Right atrium auricular region (tissue), 2 donors: ENCODE results near the gene GMPR2. TPM values are rescaled to one million over a fixed set of nuclear protein-coding genes. Genes with fewer than 3 reads are reported as not detected.

Experiments used
- DNase-seq: peaks from one replicate; pipeline ENCODE4 v3.0.0-alpha.2; 2019; ENCODE audit warnings: low spot score
- H3K27ac ChIP-seq, 2 donors: fragments of 200-600 bp; sonication (generic); 1 replicate in 1 of 2; 2 replicates in 1 of 2; pipeline ENCODE4 v1.5.1; 2016 to 2019
- H3K27me3 ChIP-seq, 2 donors: fragments of 200-600 bp; sonication (generic); one replicate each; pipeline versions ENCODE4 v1.5.1 to v1.6.0; 2017 to 2019
- H3K36me3 ChIP-seq: fragments of 200-600 bp; sonication (generic); one replicate; pipeline ENCODE4 v1.5.1; 2016
- H3K4me1 ChIP-seq, 2 donors: fragments of 200-600 bp; sonication (generic); one replicate each; pipeline versions ENCODE4 v1.5.1 to v1.6.0; 2017 to 2019
- H3K4me3 ChIP-seq, 2 donors: fragments of 200-600 bp; sonication (generic); 1 replicate in 1 of 2; 2 replicates in 1 of 2; pipeline ENCODE4 v1.5.1; 2017 to 2019; ENCODE audit warnings: mild to moderate bottlenecking in 1 of 2, moderate library complexity in 1 of 2
- H3K9me3 ChIP-seq, 2 donors: fragments of 200-600 bp; sonication (generic); one replicate each; pipeline ENCODE4 v1.5.1; 2019
- total RNA-seq, 2 donors: library from RNA; depleted of rRNA; stranded (reverse); fragments of >200 nt; gene quantifications; one replicate each; pipeline ENCODE4 v1.1.0, GENCODE V29; 2016
- TF ChIP-seq, protein P1 (sequence below), 2 donors: fragments of 200-600 bp; sonication (generic); IDR thresholded peaks; one replicate each; pipeline ENCODE4 v1.5.1; 2019; ENCODE audit warnings: antibody characterized with exemption in 2 of 2

Gene GMPR2
- total RNA-seq, 2 donors from 2014 or later = 28.1 to 31.7 TPM

DNA sequence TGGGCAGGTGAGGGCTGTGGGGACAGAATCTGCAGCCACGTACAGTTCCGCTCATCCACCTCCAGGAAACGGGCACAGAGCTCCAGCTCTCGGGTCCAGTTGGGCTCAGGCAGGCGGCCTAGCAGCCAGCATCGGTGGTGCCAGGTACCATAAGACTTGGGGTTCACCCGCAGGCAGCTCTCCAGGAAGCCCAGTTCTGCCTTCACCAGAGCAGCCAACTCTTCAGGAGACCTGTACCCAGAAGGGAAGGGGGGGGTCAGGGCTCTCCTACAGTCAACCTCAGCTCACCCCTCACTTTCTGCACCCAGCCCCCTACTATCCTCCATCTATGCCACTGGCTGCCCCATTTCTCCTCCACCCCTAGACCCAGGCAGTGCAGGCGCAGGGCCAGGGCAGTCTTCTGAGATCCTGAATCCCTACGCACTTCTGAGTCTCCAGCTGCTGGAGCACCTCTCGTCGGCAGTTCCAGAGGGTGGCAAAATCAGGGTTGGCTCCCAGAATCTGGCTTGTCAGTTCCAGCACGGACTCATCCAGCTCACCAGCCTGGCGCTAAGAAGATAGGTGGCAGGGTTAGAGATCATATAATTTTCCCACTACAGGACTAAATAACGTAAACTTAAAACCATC is 37.3 kb downstream of the GMPR2 start:
- TF ChIP-seq, protein P1, sequence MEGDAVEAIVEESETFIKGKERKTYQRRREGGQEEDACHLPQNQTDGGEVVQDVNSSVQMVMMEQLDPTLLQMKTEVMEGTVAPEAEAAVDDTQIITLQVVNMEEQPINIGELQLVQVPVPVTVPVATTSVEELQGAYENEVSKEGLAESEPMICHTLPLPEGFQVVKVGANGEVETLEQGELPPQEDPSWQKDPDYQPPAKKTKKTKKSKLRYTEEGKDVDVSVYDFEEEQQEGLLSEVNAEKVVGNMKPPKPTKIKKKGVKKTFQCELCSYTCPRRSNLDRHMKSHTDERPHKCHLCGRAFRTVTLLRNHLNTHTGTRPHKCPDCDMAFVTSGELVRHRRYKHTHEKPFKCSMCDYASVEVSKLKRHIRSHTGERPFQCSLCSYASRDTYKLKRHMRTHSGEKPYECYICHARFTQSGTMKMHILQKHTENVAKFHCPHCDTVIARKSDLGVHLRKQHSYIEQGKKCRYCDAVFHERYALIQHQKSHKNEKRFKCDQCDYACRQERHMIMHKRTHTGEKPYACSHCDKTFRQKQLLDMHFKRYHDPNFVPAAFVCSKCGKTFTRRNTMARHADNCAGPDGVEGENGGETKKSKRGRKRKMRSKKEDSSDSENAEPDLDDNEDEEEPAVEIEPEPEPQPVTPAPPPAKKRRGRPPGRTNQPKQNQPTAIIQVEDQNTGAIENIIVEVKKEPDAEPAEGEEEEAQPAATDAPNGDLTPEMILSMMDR (IDR thresholded peaks at IDR 0.05) = no peak
- Histone ChIP-seq H3K4me1 (peaks cover 0 to 11% of the 10 kb centered on the region in 2 donors), H3K9me3 (no peaks in the 10 kb centered on the region), H3K4me3 (no peak overlapping the region), H3K36me3 (peaks cover 9% of the 10 kb centered on the region), H3K27me3 (no peaks in the 10 kb centered on the region), H3K27ac (no peak overlapping the region)
- no peak for DNase-seq

DNA sequence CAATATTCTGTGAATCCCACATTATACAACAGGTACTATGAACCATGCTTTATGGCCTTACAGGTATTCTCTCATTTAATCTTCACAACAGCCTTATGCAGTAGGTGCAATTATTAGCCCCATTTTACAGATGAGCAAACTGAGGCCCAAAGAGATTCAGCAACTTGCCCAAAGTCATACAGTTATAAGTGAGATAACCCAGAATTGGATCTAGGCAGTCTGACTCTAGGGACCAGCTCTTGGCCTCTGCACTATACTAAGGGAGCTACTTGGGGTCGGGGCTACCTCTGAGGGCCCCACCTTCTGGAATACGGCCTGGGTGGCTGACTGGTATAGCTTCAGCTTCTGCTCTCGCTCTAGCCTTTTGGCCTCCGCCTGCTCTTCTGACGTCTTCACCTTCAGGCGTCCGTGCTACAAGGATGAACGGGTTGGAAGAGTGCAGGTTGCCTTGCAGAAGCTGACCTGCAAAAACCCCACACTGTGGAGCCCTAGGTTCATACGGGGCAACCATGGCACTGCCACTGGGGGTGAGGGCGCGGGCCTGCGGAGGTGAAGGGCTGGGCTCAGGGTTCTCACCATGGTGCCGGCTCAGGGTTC is 37.9 kb downstream of the GMPR2 start:
- DNase-seq = no peak
- peaks cover 0 to 11% of the 10 kb centered on the region in 2 donors for H3K4me1 ChIP-seq
- H3K36me3 ChIP-seq = peaks cover 9% of the 10 kb centered on the region
- H3K4me3 ChIP-seq = peak overlapping the region; percentile 69 to 97
- no peaks in the 10 kb centered on the region for H3K9me3 ChIP-seq
- no peaks in the 10 kb centered on the region for H3K27me3 ChIP-seq
- H3K27ac ChIP-seq = peak overlapping the region; percentile 92 to 95
- TF ChIP-seq, protein P1 (IDR thresholded peaks at IDR 0.05) = no peak

DNA sequence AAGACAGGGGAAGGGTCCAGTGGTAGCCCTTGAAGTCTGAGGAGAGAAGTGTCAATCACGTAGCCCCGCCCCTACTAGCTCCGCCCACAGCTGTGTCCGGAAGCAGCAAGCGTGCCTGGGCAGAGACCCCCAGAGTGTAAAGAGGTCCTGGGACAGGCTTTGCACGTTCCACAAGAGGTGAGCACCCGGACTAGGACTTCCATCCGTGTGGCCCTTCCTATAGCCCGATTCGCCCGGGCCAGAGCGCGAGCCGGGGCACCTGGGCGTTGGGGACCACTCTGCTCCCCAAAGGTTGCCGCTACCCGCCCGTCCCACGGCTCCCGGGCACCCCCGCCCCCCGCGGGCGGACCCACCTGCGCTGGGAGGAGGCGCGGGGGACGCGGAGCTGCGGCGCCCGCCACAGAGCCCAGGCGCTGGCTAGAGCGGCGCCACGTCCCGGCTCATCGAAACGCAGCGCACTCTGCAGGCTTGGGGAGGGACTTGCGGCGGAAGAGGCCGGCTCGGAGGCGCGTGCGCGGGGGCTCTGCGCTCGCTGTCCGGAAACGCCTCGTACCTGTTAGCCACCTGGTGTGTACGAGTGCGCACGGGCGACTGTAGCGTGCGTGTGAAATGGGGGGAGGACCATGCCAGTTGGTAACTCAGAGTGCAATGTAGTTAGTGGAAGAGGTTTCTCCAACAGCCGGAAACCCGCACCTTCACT is 38.6 kb downstream of the GMPR2 start, which contains the start of gene RABGGTA:
TSS of gene RABGGTA (minus strand) at position 464 of the 700 bp plus-strand sequence. CDS start 482 bp downstream, outside the sequence.
- Histone ChIP-seq H3K27me3 (no peaks in the 10 kb centered on the region), H3K4me3 (peak within 1 kb of the TSS; percentile 69 to 97), H3K4me1 (peaks cover 0 to 11% of the 10 kb centered on the region in 2 donors), H3K9me3 (no peaks in the 10 kb centered on the region), H3K36me3 (peaks cover 9% of the 10 kb centered on the region), H3K27ac (peak within 1 kb of the TSS; percentile 92 to 95)
- TF ChIP-seq, protein P1 (IDR thresholded peaks at IDR 0.05) = peak; percentile 76 to 87
- DNase-seq = peak; percentile 73

DNA sequence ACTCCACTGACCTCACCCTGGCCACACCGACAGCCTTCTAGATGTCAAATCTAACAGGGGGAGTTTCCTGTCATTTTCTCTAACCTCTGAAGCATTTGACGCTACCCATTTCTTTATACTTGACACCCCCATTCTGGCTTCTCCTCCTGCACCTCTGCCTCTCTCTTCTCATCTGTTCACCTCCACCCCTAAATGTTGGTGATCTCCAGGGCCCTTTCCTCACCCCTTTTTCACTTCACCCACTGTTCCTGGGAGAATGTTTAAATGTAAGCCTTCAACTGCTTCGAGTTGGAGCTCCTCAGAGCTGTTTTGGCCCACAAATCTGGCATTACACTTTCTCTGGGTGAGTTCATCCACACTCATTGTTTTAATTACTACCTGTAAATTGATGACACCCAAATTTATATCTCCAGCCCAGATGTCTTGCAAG is 39.1 kb downstream of the GMPR2 start:
- Histone ChIP-seq H3K27me3 (no peaks in the 10 kb centered on the region), H3K36me3 (peaks cover 6% of the 10 kb centered on the region), H3K4me1 (peaks cover 0 to 11% of the 10 kb centered on the region in 2 donors), H3K4me3 (peak overlapping the region; percentile 69 to 97), H3K9me3 (no peaks in the 10 kb centered on the region), H3K27ac (peak overlapping the region; percentile 92 to 95)
- TF ChIP-seq, protein P1 (IDR thresholded peaks at IDR 0.05) = no peak
- no peak for DNase-seq

DNA sequence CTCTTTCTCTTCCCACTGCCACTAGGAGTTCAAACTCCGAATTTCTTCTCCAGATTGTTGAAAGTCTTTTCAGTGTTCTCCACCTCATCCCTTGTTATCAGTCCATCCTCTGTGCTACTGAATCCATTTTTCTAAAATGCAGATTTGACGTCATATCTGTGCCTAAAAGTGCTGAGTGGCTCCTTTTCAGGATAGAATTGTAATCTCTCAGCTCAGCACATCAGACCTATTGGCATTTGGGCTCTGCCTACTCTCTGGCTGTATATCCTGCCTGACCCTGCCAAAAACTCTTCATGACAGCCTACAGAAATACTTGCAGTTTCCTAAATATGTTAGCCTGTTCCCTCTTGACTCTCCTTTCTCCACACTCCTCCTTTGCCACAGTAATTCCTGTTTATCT is 39.7 kb downstream of the GMPR2 start:
- no peak for DNase-seq
- TF ChIP-seq, protein P1 (IDR thresholded peaks at IDR 0.05) = no peak
- H3K4me1 ChIP-seq = peaks cover 0 to 11% of the 10 kb centered on the region in 2 donors
- H3K27me3 ChIP-seq = no peaks in the 10 kb centered on the region
- no peak overlapping the region for H3K4me3 ChIP-seq
- H3K27ac ChIP-seq = no peak overlapping the region
- peaks cover 2% of the 10 kb centered on the region for H3K36me3 ChIP-seq
- no peaks in the 10 kb centered on the region for H3K9me3 ChIP-seq
